GM18858 (cell line): ENCODE results near the gene HEATR9.

Experiments
- ATAC-seq: cut with Tn5 transposase; IDR thresholded peaks from one replicate; pipeline ENCODE4 v1.9.1; 2021; ENCODE audit not compliant: unreplicated experiment

Gene HEATR9

GRCh38 chr17:35866341-35866950 lies 2.2 kb downstream of the HEATR9 start:
- no peak for ATAC-seq

- no peak for ATAC-seq
Measured at GRCh38 chr17:35865412-35866340, 3.0 kb downstream of the HEATR9 start.

GRCh38 chr17:35864853-35865252 lies 3.8 kb downstream of the HEATR9 start:
- no peak for ATAC-seq

- no peak for ATAC-seq
Measured at GRCh38 chr17:35856603-35857002, 12.1 kb downstream of the HEATR9 start.

- ATAC-seq, result no peak
Measured at GRCh38 chr17:35855965-35856364, 12.7 kb downstream of the HEATR9 start.

GRCh38 chr17:35849469-35850348 lies 19.0 kb downstream of the HEATR9 start:
- no peak for ATAC-seq

GRCh38 chr17:35847633-35848373 lies 20.9 kb downstream of the HEATR9 start:
- no peak for ATAC-seq

GRCh38 chr17:35847006-35847405 lies 21.7 kb downstream of the HEATR9 start:
- no peak for ATAC-seq

- no peak for ATAC-seq
Measured at GRCh38 chr17:35846055-35846809, 22.5 kb downstream of the HEATR9 start.

GRCh38 chr17:35844547-35844946 lies 24.1 kb downstream of the HEATR9 start:
- ATAC-seq, result no peak

- ATAC-seq, result no peak
Measured at GRCh38 chr17:35843698-35844097, 25.0 kb downstream of the HEATR9 start.

- no peak for ATAC-seq
Measured at GRCh38 chr17:35842239-35842638, 26.5 kb downstream of the HEATR9 start.

GRCh38 chr17:35841505-35841904 lies 27.2 kb downstream of the HEATR9 start:
- no peak for ATAC-seq

GRCh38 chr17:35841101-35841500 lies 27.6 kb downstream of the HEATR9 start:
- ATAC-seq, result no peak

GRCh38 chr17:35825206-35825605 lies 43.5 kb downstream of the HEATR9 start:
- ATAC-seq, result no peak

- no peak for ATAC-seq
Measured at GRCh38 chr17:35821308-35821707, 47.4 kb downstream of the HEATR9 start.

GRCh38 chr17:35819455-35819854 lies 49.2 kb downstream of the HEATR9 start:
- no peak for ATAC-seq

GRCh38 chr17:35817196-35817595 lies 51.5 kb downstream of the HEATR9 start:
- no peak for ATAC-seq

GRCh38 chr17:35816723-35817122 lies 52.0 kb downstream of the HEATR9 start:
- no peak for ATAC-seq

- ATAC-seq, result no peak
Measured at GRCh38 chr17:35812456-35812855, 56.2 kb downstream of the HEATR9 start.
